Heart left ventricle (tissue), 13 donors: Measurements from ENCODE around the gene TPP2.

ENCODE experiments used
- POLR2A ChIP-seq, 2 donors: fragments of 450-650 bp; IDR thresholded peaks; one replicate each; pipeline ENCODE4 v1.6.1; 2017; ENCODE audit warnings: antibody characterized with exemption in 2 of 2, mild to moderate bottlenecking in 2 of 2, moderate library complexity in 2 of 2
- TF ChIP-seq, protein P1 (sequence below), 12 donors: fragments of 200-600 bp; sonication (generic) in 4 of 12; IDR thresholded peaks; one replicate each; pipeline versions ENCODE4 v1.5.0 to v1.8.0; 2018 to 2022; ENCODE audit warnings: antibody characterized with exemption in 12 of 12, mild to moderate bottlenecking in 5 of 12
- donor health status: ischemic (EF 13 %, LVEDD 7.1; RV severe dilation, severe dysfunction).
- donor health status: DM: no; HTN: yes; CAD: no.
- donor health status: DM: no; HTN: no; CAD: no.
- donor health status: ischemic (EF 25% LVEDD 6.9; RV normal size, moderate dysfunction).
- donor health status: ischemic (EF 25% LVEDD 5.7; RV mildly dilated, moderate dysfunction).
- donor health status: ischemic (EF 35%, LVEDD 5.7; RV mildly dilated, moderate dysfunction).
- donor health status: nonischemic (EF 11% LVEDD 7.7; RV severe dilation, severe dysfunction).
- donor health status: DM: yes; HTN: yes; CAD: no.
- donor health status: PGD.
- donor health status: ischemic (EF 29% LVEDD 5.4; RV normal size, mild dysfunction).
- donor health status: nonischemic (EF 23%, LVEDD 6.1; RV moderate dilation, normal function).

DNA sequence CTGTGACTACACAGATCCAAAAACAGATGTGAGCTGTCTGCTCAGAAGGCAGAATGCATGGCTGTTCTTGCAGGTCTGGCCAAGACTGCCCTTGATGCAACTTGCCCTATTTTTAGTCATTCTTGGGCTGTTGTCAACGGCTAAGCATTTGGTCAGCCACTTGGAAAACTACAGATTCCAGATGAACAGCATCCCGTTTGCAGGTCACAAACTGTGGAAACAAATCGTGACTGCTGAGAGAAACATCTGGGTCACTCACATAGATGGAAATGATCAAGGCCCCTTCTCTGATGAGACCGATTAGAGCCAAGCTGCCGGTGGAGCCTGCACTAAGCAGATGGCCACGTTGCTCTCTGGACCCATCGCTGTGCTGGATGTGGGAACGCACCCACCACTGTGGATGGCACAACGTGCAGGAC lies 113.5 kb downstream of the TPP2 start:
- TF ChIP-seq, protein P1, sequence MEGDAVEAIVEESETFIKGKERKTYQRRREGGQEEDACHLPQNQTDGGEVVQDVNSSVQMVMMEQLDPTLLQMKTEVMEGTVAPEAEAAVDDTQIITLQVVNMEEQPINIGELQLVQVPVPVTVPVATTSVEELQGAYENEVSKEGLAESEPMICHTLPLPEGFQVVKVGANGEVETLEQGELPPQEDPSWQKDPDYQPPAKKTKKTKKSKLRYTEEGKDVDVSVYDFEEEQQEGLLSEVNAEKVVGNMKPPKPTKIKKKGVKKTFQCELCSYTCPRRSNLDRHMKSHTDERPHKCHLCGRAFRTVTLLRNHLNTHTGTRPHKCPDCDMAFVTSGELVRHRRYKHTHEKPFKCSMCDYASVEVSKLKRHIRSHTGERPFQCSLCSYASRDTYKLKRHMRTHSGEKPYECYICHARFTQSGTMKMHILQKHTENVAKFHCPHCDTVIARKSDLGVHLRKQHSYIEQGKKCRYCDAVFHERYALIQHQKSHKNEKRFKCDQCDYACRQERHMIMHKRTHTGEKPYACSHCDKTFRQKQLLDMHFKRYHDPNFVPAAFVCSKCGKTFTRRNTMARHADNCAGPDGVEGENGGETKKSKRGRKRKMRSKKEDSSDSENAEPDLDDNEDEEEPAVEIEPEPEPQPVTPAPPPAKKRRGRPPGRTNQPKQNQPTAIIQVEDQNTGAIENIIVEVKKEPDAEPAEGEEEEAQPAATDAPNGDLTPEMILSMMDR (IDR thresholded peaks at IDR 0.05) = no peak
- no peak for TF ChIP-seq POLR2A (IDR thresholded peaks at IDR 0.05)
